ENCODE results near the gene DAPK3. TPM values are rescaled to one million over a fixed set of nuclear protein-coding genes. Genes with fewer than 3 reads are reported as not detected.

The DAPK3 gene
- total and polyA plus RNA-seq, 4 donors = 61.9 to 93.9 (median 79.4) TPM

DNA sequence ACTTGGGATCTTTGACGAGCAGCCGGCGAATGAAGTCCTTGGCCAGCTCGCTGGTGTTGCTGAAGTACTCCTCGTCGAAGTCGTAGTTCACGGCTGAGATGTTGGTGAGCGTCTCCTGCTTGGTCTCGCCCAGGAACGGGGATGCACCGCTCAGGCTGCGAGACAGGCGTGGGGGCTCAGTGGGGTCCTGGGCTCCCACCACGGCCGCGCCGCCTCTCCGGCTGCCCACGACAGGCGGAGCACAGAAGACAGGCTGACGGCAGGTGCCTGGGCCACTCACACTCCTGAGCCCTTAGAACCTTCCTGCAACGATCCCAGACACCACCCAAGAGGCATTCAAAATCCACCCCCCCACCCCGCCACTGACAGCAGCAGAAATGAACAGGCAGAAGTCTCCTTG, 9.9 kb downstream of the DAPK3 start:
- Histone ChIP-seq H3K36me3 (ENCODE audit: control insufficient read depth in 4 of 4, insufficient read depth in 4 of 4, low read length in 4 of 4) (peaks cover 13 to 74% (median 23%) of the 10 kb centered on the region in 4 donors), H3K27me3 (ENCODE audit: control insufficient read depth in 3 of 3, insufficient read depth in 3 of 3, low read length in 2 of 3) (no peaks in the 10 kb centered on the region)

GRCh38 chr19:3959766-3960131, 11.2 kb downstream of the DAPK3 start:
- no peak overlapping the region for H3K9ac ChIP-seq (ENCODE audit: insufficient read depth in 1 of 2, low read length in 2 of 2)
- peaks cover 10 to 73% (median 23%) of the 10 kb centered on the region in 4 donors for H3K36me3 ChIP-seq (ENCODE audit: control insufficient read depth in 4 of 4, insufficient read depth in 4 of 4, low read length in 4 of 4)
- TF ChIP-seq CTCF (IDR thresholded peaks at IDR 0.05; ENCODE audit: control extremely low read depth, extremely low read depth) = no peak
- no peaks in the 10 kb centered on the region for H3K27me3 ChIP-seq (ENCODE audit: control insufficient read depth in 3 of 3, insufficient read depth in 3 of 3, low read length in 2 of 3)
- ATAC-seq (ENCODE audit: insufficient read depth, low FRiP score) (no peak), DNase-seq (no peak)
- 98 to 100% methylated on average over 15 of the region's 15 CpGs for WGBS, 2 donors
- no peak overlapping the region for H3K4me3 ChIP-seq
- peaks cover 0 to 2% (median 0%) of the 10 kb centered on the region in 4 donors for H3K9me3 ChIP-seq (ENCODE audit: control insufficient read depth in 4 of 4, insufficient read depth in 3 of 4, low read length in 3 of 4)
- H3K4me1 ChIP-seq (ENCODE audit: control insufficient read depth in 5 of 5, insufficient read depth in 5 of 5, low read length in 5 of 5) = peaks cover 0 to 2% (median 0%) of the 10 kb centered on the region in 5 donors
- no peak overlapping the region for H3K27ac ChIP-seq (ENCODE audit: low read depth in 1 of 2, low read length in 1 of 2)

More for the DNA sequence above, 9.9 kb downstream of the DAPK3 start:
- peaks cover 0 to 2% (median 0%) of the 10 kb centered on the region in 5 donors for H3K4me1 ChIP-seq (ENCODE audit: control insufficient read depth in 5 of 5, insufficient read depth in 5 of 5, low read length in 5 of 5)
- no peak for TF ChIP-seq CTCF (IDR thresholded peaks at IDR 0.05; ENCODE audit: control extremely low read depth, extremely low read depth)
- ATAC-seq (ENCODE audit: insufficient read depth, low FRiP score) (no peak), DNase-seq (no peak)
- peaks cover 0 to 2% (median 0%) of the 10 kb centered on the region in 4 donors for H3K9me3 ChIP-seq (ENCODE audit: control insufficient read depth in 4 of 4, insufficient read depth in 3 of 4, low read length in 3 of 4)
- H3K27ac ChIP-seq (ENCODE audit: low read depth in 1 of 2, low read length in 1 of 2) = peak overlapping the region in 1 of 2 donors; percentile 15
- no peak overlapping the region for H3K9ac ChIP-seq (ENCODE audit: insufficient read depth in 1 of 2, low read length in 2 of 2)
- 95 to 97% methylated on average over 24 of the region's 24 CpGs for WGBS, 2 donors
- no peak overlapping the region for H3K4me3 ChIP-seq

- no peak for DNase-seq
- ATAC-seq (ENCODE audit: insufficient read depth, low FRiP score) = no peak
- H3K4me3 ChIP-seq = no peak overlapping the region
- H3K36me3 ChIP-seq (ENCODE audit: control insufficient read depth in 4 of 4, insufficient read depth in 4 of 4, low read length in 4 of 4) = peaks cover 7 to 66% (median 21%) of the 10 kb centered on the region in 4 donors
- H3K4me1 ChIP-seq (ENCODE audit: control insufficient read depth in 5 of 5, insufficient read depth in 5 of 5, low read length in 5 of 5) = peaks cover 0 to 5% (median 0%) of the 10 kb centered on the region in 5 donors
- no peak overlapping the region for H3K27ac ChIP-seq (ENCODE audit: low read depth in 1 of 2, low read length in 1 of 2)
- WGBS, 2 donors = 97% methylated on average over 84 to 86 of the region's 86 CpGs
- H3K27me3 ChIP-seq (ENCODE audit: control insufficient read depth in 3 of 3, insufficient read depth in 3 of 3, low read length in 2 of 3) = no peaks in the 10 kb centered on the region
- H3K9me3 ChIP-seq (ENCODE audit: control insufficient read depth in 4 of 4, insufficient read depth in 3 of 4, low read length in 3 of 4) = peaks cover 0 to 2% (median 0%) of the 10 kb centered on the region in 4 donors
- TF ChIP-seq CTCF (IDR thresholded peaks at IDR 0.05; ENCODE audit: control extremely low read depth, extremely low read depth) = no peak
- H3K9ac ChIP-seq (ENCODE audit: insufficient read depth in 1 of 2, low read length in 2 of 2) = no peak overlapping the region
Measured at GRCh38 chr19:3958836-3959765, 11.8 kb downstream of the DAPK3 start.

All from lung (tissue), 12 donors.